Large intestine (tissue), 3 donors: ENCODE measurements around the gene TEAD3. TPM values are rescaled to one million over a fixed set of nuclear protein-coding genes. Genes with fewer than 3 reads are reported as not detected.

Source experiments
- DNase-seq, 2 donors: peaks; one replicate each; pipeline versions ENCODE4 v3.0.0 to v3.0.0-alpha.2; 2013
- H3K27ac ChIP-seq: one replicate; pipeline ENCODE4 v1.5.1; 2013; ENCODE audit warnings: low read length
- H3K27me3 ChIP-seq: 2 replicates; pipeline ENCODE4 v1.6.1; 2013; ENCODE audit warnings: low read length; ENCODE audit not compliant: control insufficient read depth, insufficient read depth
- H3K36me3 ChIP-seq: 2 replicates; pipeline ENCODE4 v1.6.1; 2013; ENCODE audit warnings: low read length; ENCODE audit not compliant: control insufficient read depth, insufficient read depth
- H3K4me1 ChIP-seq: one replicate; pipeline ENCODE4 v1.6.1; 2013; ENCODE audit warnings: low read length; ENCODE audit not compliant: control insufficient read depth, insufficient read depth
- H3K4me3 ChIP-seq: one replicate; pipeline ENCODE4 v1.5.1; 2013; ENCODE audit warnings: low read length
- H3K9me3 ChIP-seq: one replicate; pipeline ENCODE4 v1.6.1; 2013; ENCODE audit warnings: mild to moderate bottlenecking, low read depth, low read length, moderate library complexity; ENCODE audit not compliant: control insufficient read depth
- whole genome bisulfite sequencing: methylation state at CpG from one replicate; pipeline ENCODE4 v1.1.5; 2013; ENCODE audit warnings: low lambda C conversion rate; ENCODE audit not compliant: insufficient coverage; 5-methylcytosine and 5-hydroxymethylcytosine counted together
- polyA plus RNA-seq: library from polyadenylated mRNA; unstranded; fragments of 120-200 nt; gene quantifications from one replicate; pipeline ENCODE4 v1.2.1, GENCODE V29; 2013

The TEAD3 gene
- polyA plus RNA-seq, 1 donor: 41.2 TPM

- Histone ChIP-seq H3K9me3 (no peaks in the 10 kb centered on the region), H3K27ac (peak overlapping the region; percentile 60), H3K36me3 (peaks cover 3% of the 10 kb centered on the region), H3K27me3 (no peaks in the 10 kb centered on the region), H3K4me1 (peaks cover 71% of the 10 kb centered on the region), H3K4me3 (no peak overlapping the region)
- no CpG with 5 or more reads among the region's 7 CpGs for WGBS
- no peak for DNase-seq
Observed at GRCh38 chr6:35492258-35492973, 4.5 kb downstream of the TEAD3 start.

GRCh38 chr6:35491558-35492257, 5.2 kb downstream of the TEAD3 start:
- no peak for DNase-seq
- Histone ChIP-seq H3K27me3 (no peaks in the 10 kb centered on the region), H3K9me3 (no peaks in the 10 kb centered on the region), H3K36me3 (peaks cover 3% of the 10 kb centered on the region), H3K27ac (peak overlapping the region; percentile 60), H3K4me3 (no peak overlapping the region), H3K4me1 (peaks cover 76% of the 10 kb centered on the region)
- no CpG with 5 or more reads among the region's 5 CpGs for WGBS

GRCh38 chr6:35490821-35491557, 5.9 kb downstream of the TEAD3 start:
- Histone ChIP-seq H3K9me3 (no peaks in the 10 kb centered on the region), H3K4me1 (peaks cover 84% of the 10 kb centered on the region), H3K27ac (peak overlapping the region; percentile 60), H3K4me3 (peak overlapping the region; percentile 8), H3K36me3 (peaks cover 4% of the 10 kb centered on the region), H3K27me3 (no peaks in the 10 kb centered on the region)
- DNase-seq: no peak
- WGBS: no CpG with 5 or more reads among the region's 8 CpGs

GRCh38 chr6:35489995-35490791, 6.7 kb downstream of the TEAD3 start:
- peaks cover 88% of the 10 kb centered on the region for H3K4me1 ChIP-seq

GRCh38 chr6:35489066-35489465, 7.8 kb downstream of the TEAD3 start:
- peak overlapping the region; percentile 57 for H3K27ac ChIP-seq
- H3K36me3 ChIP-seq: peaks cover 21% of the 10 kb centered on the region
- DNase-seq: no peak
- no peaks in the 10 kb centered on the region for H3K27me3 ChIP-seq
- no peak overlapping the region for H3K4me3 ChIP-seq
- WGBS: no CpG with 5 or more reads among the region's 1 CpG
- H3K4me1 ChIP-seq: peaks cover 80% of the 10 kb centered on the region
- H3K9me3 ChIP-seq: no peaks in the 10 kb centered on the region

More at GRCh38 chr6:35489995-35490791, 6.7 kb downstream of the TEAD3 start:
- peak overlapping the region; percentile 60 for H3K27ac ChIP-seq
- peaks cover 10% of the 10 kb centered on the region for H3K36me3 ChIP-seq
- no CpG with 5 or more reads among the region's 28 CpGs for WGBS
- H3K9me3 ChIP-seq: no peaks in the 10 kb centered on the region
- peak overlapping the region; percentile 8 for H3K4me3 ChIP-seq
- H3K27me3 ChIP-seq: no peaks in the 10 kb centered on the region
- peak in 1 of 2 donors; percentile 64 for DNase-seq

GRCh38 chr6:35488517-35488862, 8.4 kb downstream of the TEAD3 start:
- Histone ChIP-seq H3K27ac (peak overlapping the region; percentile 54), H3K4me1 (peaks cover 75% of the 10 kb centered on the region), H3K4me3 (no peak overlapping the region), H3K27me3 (no peaks in the 10 kb centered on the region), H3K36me3 (peaks cover 24% of the 10 kb centered on the region), H3K9me3 (no peaks in the 10 kb centered on the region)
- WGBS: no CpG with 5 or more reads among the region's 9 CpGs
- DNase-seq: no peak

- no peak overlapping the region for H3K4me3 ChIP-seq
- H3K27ac ChIP-seq: peak overlapping the region; percentile 54
- H3K36me3 ChIP-seq: peaks cover 28% of the 10 kb centered on the region
- no peaks in the 10 kb centered on the region for H3K9me3 ChIP-seq
- DNase-seq: peak in 1 of 2 donors; percentile 73
- WGBS: no CpG with 5 or more reads among the region's 9 CpGs
- H3K4me1 ChIP-seq: peaks cover 69% of the 10 kb centered on the region
- H3K27me3 ChIP-seq: no peaks in the 10 kb centered on the region
Observed at GRCh38 chr6:35487658-35488516, 9.0 kb downstream of the TEAD3 start.

- Histone ChIP-seq H3K4me3 (no peak overlapping the region), H3K36me3 (peaks cover 38% of the 10 kb centered on the region), H3K27ac (peak overlapping the region; percentile 64), H3K4me1 (peaks cover 53% of the 10 kb centered on the region), H3K27me3 (no peaks in the 10 kb centered on the region), H3K9me3 (no peaks in the 10 kb centered on the region)
- WGBS: no CpG with 5 or more reads among the region's 61 CpGs
- peak; percentile 82 to 94 for DNase-seq
Observed at GRCh38 chr6:35486005-35486925, 10.6 kb downstream of the TEAD3 start.
